PFSK-1 (cell line): ENCODE measurements around the gene ITGB1BP2.

Experiments used
- FOXP2 ChIP-seq: optimal IDR thresholded peaks from 2 replicates; pipeline ENCODE3; 2011; ENCODE audit warnings: borderline replicate concordance, control low read depth, inconsistent platforms; ENCODE audit not compliant: insufficient read depth; ENCODE audit errors: extremely low read length, extremely low read depth
- POLR2AphosphoS5 ChIP-seq: IDR thresholded peaks from 2 replicates; pipeline ENCODE4 v1.6.1; 2012; ENCODE audit warnings: low read depth, mild to moderate bottlenecking, control low read depth, low read length, moderate library complexity
- SIN3A ChIP-seq: IDR thresholded peaks from 2 replicates; pipeline ENCODE4 v1.6.1; 2012; ENCODE audit warnings: mild to moderate bottlenecking, low read length, moderate library complexity, borderline replicate concordance; ENCODE audit not compliant: insufficient read depth
- TAF1 ChIP-seq: IDR thresholded peaks from 2 replicates; pipeline ENCODE4 v1.6.1; 2012; ENCODE audit warnings: low read length, control low read depth, borderline replicate concordance; ENCODE audit not compliant: insufficient read depth
- TF ChIP-seq, protein P1 (sequence below), 2 experiments: IDR thresholded peaks; 2 replicates each; pipeline versions ENCODE4 v1.6.1 to v1.8.0; 2011 to 2012; ENCODE audit warnings: low read depth in 2 of 2, low read length in 2 of 2, control low read depth in 1 of 2, inconsistent platforms in 1 of 2, mild to moderate bottlenecking in 1 of 2, moderate library complexity in 1 of 2; ENCODE audit not compliant: insufficient read depth in 1 of 2

Gene ITGB1BP2

DNA sequence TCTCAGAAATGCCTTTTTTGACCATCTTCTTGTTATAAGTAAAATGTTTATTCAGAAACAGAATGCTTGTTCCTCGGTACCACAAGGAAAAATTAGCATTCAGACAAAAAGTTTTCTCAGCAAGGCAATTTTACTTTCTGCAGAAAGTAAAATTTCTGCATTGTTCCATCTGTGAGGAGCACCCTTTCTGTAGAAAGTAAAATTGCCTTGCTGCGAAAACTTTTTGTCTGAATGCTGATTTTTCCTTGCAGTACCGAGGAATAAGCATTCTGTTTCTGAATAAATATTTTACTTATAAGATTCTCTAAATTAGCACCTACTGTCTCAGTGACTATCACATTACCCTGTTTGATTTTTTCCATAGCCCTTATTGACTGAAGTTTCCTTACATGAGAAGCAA is 24.8 kb downstream of the ITGB1BP2 start:
- TF ChIP-seq POLR2AphosphoS5: no peak
- TF ChIP-seq FOXP2: no peak
- no peak for TF ChIP-seq TAF1
- no peak for TF ChIP-seq SIN3A
- TF ChIP-seq, protein P1, sequence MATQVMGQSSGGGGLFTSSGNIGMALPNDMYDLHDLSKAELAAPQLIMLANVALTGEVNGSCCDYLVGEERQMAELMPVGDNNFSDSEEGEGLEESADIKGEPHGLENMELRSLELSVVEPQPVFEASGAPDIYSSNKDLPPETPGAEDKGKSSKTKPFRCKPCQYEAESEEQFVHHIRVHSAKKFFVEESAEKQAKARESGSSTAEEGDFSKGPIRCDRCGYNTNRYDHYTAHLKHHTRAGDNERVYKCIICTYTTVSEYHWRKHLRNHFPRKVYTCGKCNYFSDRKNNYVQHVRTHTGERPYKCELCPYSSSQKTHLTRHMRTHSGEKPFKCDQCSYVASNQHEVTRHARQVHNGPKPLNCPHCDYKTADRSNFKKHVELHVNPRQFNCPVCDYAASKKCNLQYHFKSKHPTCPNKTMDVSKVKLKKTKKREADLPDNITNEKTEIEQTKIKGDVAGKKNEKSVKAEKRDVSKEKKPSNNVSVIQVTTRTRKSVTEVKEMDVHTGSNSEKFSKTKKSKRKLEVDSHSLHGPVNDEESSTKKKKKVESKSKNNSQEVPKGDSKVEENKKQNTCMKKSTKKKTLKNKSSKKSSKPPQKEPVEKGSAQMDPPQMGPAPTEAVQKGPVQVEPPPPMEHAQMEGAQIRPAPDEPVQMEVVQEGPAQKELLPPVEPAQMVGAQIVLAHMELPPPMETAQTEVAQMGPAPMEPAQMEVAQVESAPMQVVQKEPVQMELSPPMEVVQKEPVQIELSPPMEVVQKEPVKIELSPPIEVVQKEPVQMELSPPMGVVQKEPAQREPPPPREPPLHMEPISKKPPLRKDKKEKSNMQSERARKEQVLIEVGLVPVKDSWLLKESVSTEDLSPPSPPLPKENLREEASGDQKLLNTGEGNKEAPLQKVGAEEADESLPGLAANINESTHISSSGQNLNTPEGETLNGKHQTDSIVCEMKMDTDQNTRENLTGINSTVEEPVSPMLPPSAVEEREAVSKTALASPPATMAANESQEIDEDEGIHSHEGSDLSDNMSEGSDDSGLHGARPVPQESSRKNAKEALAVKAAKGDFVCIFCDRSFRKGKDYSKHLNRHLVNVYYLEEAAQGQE (IDR thresholded peaks at IDR 0.05; ENCODE audit: insufficient read depth in 1 of 2, low read depth in 2 of 2, low read length in 2 of 2): no peak
